Left ventricle myocardium superior (tissue), 1 donor: ENCODE data around the gene SUGCT. TPM values are rescaled to one million over a fixed set of nuclear protein-coding genes. Genes with fewer than 3 reads are reported as not detected.
A peak's percentile ranks its signal among the peaks of the same experiment; 100 is the strongest.

Source experiments
- ATAC-seq: fragments of 200-7000 bp; cut with Tn5 transposase; one replicate; pipeline ENCODE4 v1.9.1; 2020; ENCODE audit warnings: mild to moderate bottlenecking, moderate library complexity
- DNase-seq: peaks from one replicate; pipeline ENCODE4 v3.0.0-alpha.2; 2020
- intact Hi-C: fragments of 100-400 bp; cut with micrococcal nuclease; formaldehyde crosslinking; loops from one replicate; pipeline ENCODE4 v1.11.0; 2022
- total RNA-seq: library from RNA; stranded (reverse); fragmentation: NEBNext Ultra II Directional; extraction: Animal tissue kit (Norgen Biotek cat#: 25700); gene quantifications from one replicate; pipeline ENCODE4 v1.2.1, GENCODE V29; 2021
- donor health status: DM: no; HTN: yes; CAD: no; lungs with severe emphysema.

SUGCT gene
- total RNA-seq, 1 donor from 2014 or later: 6.8 TPM

- intact Hi-C loops: no loop called here
- DNase-seq: peak; percentile 49
- peak; percentile 99 for ATAC-seq
Observed at GRCh38 chr7:40800771-40801170, 666.0 kb downstream of the SUGCT start.

DNA sequence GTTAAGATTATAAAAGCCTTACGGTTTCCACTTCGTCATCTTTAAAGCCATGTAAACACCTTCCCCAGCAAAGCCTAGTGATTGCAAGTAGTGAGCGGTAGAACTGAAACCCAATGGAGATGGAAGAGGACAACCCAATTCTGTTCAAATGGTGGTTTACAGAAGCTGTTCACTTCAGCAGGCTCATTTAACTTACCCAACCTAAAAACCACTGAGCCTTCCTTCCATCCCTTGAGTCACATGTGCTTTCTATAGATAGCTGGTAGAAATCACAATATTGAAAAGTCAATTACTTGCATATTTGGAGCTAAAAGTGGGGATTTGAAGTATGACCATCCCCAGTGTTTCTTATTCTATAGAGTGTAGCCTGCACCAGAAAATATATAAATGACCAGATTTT, 667.7 kb downstream of the SUGCT start:
- ATAC-seq (no peak), DNase-seq (no peak)
- intact Hi-C loops: no loop called here

DNA sequence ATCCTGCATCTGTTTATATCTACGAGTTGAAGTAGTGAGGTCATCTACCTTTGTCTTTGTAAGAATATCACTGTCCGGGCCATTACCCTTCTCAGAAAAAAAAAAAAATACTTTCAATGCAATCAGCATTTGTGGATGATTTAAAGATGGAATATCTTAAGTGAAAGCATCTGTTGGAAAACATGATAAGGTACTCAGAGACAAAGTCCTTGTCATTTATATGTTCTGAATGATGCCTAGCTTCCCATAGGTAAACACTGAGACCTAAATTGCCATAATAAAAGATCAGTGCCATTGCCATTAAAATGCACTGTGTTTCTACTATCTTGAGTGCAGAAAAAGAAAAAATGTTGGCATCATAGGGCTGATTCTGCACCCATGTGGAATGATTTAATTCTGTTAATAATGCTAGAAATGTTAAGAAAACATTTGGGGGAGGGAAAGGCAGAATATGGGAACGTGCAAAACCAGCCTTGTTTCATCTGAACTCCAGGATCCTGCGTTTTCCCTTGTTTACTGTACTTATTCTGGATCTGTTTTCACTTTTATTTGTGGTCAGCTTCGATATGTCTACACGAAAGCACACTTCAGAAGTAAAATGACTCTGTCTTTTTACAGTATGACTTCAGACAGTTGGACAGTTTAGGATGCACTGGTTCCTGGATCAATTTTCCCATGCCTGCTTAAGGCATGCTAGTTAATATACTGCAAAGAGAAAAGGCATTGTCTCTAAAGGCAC, 669.8 kb downstream of the SUGCT start:
- intact Hi-C loops: no loop called here
- DNase-seq: no peak
- ATAC-seq: no peak

DNA sequence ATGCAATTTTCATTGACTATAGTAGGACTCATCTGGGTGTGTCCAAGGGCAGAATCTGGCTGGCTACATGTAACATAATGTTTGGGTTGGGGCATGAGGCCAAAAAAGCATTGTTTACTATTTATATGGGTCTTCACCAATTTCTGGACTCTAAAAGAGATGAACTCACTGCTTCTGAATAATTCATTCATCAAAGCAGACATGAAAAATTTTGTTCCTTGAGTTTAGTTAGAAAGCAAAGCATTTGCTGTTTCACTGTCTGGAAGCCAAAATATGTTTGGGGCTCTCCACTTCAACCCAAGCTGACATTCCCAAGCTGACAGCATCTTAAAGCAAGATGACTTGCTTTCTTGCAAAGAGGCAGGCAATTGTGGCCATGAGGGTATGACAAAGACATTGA, 670.6 kb downstream of the SUGCT start:
- ATAC-seq (no peak), DNase-seq (no peak)
- intact Hi-C loops: no loop called here

- ATAC-seq: no peak
- intact Hi-C loops: no loop called here
- no peak for DNase-seq
Observed at GRCh38 chr7:40808378-40808942, 673.7 kb downstream of the SUGCT start.

- no peak for ATAC-seq
- intact Hi-C loops: no loop called here
- DNase-seq: no peak
Observed at GRCh38 chr7:40810274-40810673, 675.5 kb downstream of the SUGCT start.

GRCh38 chr7:40811666-40812065, 676.9 kb downstream of the SUGCT start:
- intact Hi-C loops: no loop called here
- no peak for ATAC-seq
- DNase-seq: no peak

DNA sequence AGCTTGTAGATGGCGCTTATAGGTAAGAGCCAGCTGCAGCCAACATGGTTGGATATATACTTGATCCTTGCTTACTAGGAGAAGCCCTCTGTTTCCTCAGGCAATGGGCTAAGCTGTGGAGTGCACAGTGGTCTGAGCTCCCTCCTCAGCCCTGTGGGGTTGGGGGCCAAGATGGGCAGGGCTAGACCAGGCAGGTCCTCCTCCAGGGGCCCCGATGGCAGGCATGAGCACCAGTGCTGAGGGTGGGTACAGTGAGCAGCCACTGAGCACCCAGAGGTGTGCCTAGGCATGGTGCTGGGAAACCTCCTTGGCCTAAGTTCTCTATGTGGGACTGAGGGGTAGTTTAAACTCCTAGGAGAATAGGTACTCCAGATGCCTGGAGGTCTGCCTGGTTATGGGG, 680.2 kb downstream of the SUGCT start:
- ATAC-seq (no peak), DNase-seq (no peak)
- intact Hi-C loops: no loop called here

GRCh38 chr7:40815512-40815911, 680.7 kb downstream of the SUGCT start:
- intact Hi-C loops: no loop called here
- DNase-seq (no peak), ATAC-seq (no peak)

- ATAC-seq: no peak
- intact Hi-C loops: no loop called here
Observed at GRCh38 chr7:40822861-40823260, 688.1 kb downstream of the SUGCT start.

DNA sequence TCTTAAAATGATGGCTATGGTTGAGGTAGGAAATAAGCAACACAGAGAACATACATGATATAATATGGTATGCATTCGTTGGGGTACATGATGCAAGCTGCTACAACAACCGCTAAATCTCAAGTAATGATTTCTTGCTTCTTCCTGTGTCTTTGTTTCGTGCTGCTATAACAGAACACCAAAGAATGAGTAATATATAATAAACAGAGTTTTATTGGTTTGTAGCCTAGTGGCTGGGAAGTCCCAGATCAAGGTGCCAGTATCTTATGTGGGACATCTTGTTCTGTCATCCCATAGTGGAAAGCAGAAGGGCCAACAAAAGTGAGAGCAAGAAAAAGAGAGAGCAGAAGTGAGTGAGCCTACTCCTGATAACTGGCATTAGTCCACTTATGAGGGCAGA, 689.7 kb downstream of the SUGCT start:
- intact Hi-C loops: no loop called here
- DNase-seq (no peak), ATAC-seq (no peak)

More at GRCh38 chr7:40822861-40823260, 688.1 kb downstream of the SUGCT start:
- DNase-seq: no peak

DNA sequence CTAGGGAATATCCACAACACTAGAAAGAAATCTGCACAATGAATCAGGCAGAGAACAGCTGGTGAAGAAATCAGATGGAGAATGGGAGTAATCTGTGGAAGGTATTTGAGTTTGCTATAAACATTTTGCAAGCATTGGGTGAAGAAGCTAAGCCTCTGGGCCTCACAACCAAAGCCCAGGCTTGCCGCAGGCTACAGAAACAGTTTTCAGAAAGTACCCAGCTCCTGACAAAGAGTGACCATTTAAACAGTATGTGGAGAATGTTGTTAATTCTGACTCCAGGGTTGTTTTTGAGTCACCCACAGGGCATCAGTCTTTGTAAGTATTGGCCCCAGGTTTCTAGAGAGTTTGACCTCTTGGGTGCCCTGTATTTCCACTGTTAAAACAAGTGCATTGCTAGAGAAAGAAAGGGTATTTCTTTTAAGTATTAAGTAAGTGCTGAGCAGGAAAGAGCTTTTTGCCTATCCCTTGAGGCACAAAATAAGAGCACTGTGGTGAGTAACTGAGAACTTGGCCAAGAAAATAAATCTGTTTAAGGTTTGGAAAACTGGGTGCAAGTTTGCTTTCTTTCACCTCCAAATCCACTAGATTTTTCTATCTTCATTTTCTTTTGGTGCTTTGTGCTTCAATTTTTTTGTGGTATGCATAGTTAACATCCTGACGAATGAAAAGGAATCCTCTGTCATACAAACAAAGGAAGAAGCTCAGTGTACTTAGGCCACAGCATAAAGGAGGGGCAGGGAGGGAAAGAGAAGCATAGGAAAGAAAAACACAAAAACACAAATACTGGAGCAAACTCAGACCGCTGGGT, 691.8 kb downstream of the SUGCT start:
- ATAC-seq (peak; percentile 15), DNase-seq (no peak)
- intact Hi-C loops: no loop called here

- intact Hi-C loops: no loop called here
- DNase-seq: no peak
- ATAC-seq: no peak
Observed at GRCh38 chr7:40827222-40828085, 692.6 kb downstream of the SUGCT start.

GRCh38 chr7:40828686-40829600, 694.1 kb downstream of the SUGCT start:
- intact Hi-C loops: no loop called here
- ATAC-seq: no peak
- DNase-seq: no peak

DNA sequence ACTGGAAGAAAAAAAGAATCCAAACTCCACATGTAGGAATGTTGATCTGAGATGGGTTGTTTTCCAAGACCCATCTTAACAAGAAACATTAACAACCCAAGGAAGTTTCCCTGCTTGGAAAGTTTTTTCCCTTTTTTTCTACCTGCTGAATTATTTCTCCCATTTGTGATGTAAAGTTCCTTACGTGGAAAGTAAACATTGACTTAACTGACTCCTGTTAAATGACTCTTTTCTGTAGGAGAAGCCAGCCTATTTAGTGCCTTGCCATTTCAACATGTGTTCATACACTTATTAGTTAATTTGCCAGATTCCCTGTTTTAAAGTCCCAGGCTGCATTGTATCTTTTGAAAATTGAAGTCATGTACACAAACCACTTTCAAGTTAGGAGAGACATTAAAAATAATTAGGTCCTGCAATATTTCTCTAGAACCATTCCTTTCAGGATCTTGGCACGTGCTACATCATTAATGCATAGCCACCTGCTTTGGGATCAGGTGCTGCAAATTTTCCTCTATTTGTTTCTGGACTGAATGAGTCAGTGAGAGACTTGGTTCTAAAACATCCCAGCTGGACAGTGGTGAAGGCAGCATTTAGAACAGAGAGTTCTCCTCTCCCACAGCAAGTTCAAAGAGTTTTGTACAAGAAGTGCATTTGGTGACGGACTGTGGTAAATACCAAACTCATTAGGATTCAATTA, 698.5 kb downstream of the SUGCT start:
- ATAC-seq (no peak), DNase-seq (no peak)
- intact Hi-C loops: no loop called here

GRCh38 chr7:40833888-40834234, 699.1 kb downstream of the SUGCT start:
- intact Hi-C loops: no loop called here
- ATAC-seq (no peak), DNase-seq (no peak)

DNA sequence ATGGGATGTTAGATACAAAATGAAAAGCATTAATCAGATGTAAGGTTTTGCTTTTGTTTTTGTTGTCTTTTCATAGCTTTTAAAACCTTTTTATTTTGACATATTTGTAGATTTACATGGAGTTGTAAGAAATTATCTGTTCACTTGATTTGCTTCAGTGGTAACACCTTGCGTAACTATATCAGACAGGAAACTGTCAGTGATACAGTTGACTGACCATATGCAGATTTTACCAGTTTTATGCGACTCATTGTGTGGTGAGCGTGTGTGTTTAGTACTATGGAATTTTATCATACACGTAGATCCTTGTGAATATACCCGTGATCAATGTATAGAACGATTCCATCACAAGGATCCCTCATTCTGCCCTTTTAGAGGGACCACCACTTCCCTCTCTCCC, 701.4 kb downstream of the SUGCT start:
- ATAC-seq (no peak), DNase-seq (no peak)
- intact Hi-C loops: no loop called here

DNA sequence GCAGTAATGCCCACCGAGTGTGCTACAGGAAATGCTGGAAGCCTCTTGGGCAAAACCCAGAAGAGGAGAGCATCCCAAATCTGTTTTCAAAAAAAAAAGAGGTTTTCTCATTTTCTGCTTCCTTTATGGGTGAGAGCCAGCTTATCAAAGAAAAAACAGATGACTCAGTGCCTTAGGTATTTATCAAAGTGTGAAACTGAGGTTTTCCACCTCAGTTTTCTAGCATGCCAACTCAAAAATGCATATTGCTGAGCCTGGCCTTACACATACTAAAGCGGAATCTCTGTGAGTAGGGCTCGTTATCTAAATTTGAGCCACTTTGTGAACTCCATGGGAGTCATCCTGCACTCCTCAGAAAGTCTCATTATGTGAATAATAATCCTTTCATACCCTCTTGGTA, 705.1 kb downstream of the SUGCT start:
- intact Hi-C loops: no loop called here
- ATAC-seq (no peak), DNase-seq (no peak)
